ENCODE measurements around the gene AGBL4.

The AGBL4 gene

GRCh38 chr1:48718116-48718630 lies 1305.6 kb downstream of the AGBL4 start (continued):
- TF ChIP-seq ZNF148 (tag by site-specific recombination; IDR thresholded peaks at IDR 0.05; ENCODE audit: borderline replicate concordance) (no peak), ZNF791 (tag by site-specific recombination; IDR thresholded peaks at IDR 0.05) (no peak), ZNF138 (tag by site-specific recombination; IDR thresholded peaks at IDR 0.05; ENCODE audit: borderline replicate concordance) (no peak)

GRCh38 chr1:48717082-48717481 lies 1306.7 kb downstream of the AGBL4 start:
- TF ChIP-seq ZNF664 (tag by site-specific recombination; IDR thresholded peaks at IDR 0.05) (no peak), ZNF18 (tag by site-specific recombination; IDR thresholded peaks at IDR 0.05) (no peak), PBX3 (CRISPR knock-in tag; IDR thresholded peaks at IDR 0.05) (no peak), ZNF654 (tag by site-specific recombination; IDR thresholded peaks at IDR 0.05; ENCODE audit: low read depth) (no peak), GLI2 (tag by site-specific recombination; IDR thresholded peaks at IDR 0.05; ENCODE audit: borderline replicate concordance, low read depth) (no peak), ZNF26 (tag by site-specific recombination; IDR thresholded peaks at IDR 0.05) (no peak), AEBP2 (tag by site-specific recombination; IDR thresholded peaks at IDR 0.05; ENCODE audit: borderline replicate concordance) (no peak), ZNF416 (tag by site-specific recombination; IDR thresholded peaks at IDR 0.05) (no peak)
- Histone ChIP-seq H3K36me3 (ENCODE audit: control insufficient read depth in 2 of 2, insufficient read depth in 1 of 2, low read length in 2 of 2) (no peaks in the 10 kb centered on the region), H3K4me1 (ENCODE audit: control insufficient read depth, insufficient read depth, low read length) (no peaks in the 10 kb centered on the region), H3K27ac (ENCODE audit: extremely low read depth, low read depth, low read length) (no peak overlapping the region), H3K9me3 (ENCODE audit: control insufficient read depth, insufficient read depth, low read depth, low read length) (no peaks in the 10 kb centered on the region), H3K4me3 (ENCODE audit: low read depth, low read length) (no peak overlapping the region)
- ChIA-PET CTCF (no interaction called here), POLR2A (no interaction called here)

- Histone ChIP-seq H3K27ac (ENCODE audit: extremely low read depth, low read depth, low read length) (no peak overlapping the region), H3K9me3 (ENCODE audit: control insufficient read depth, insufficient read depth, low read depth, low read length) (no peaks in the 10 kb centered on the region), H3K4me3 (ENCODE audit: low read depth, low read length) (no peak overlapping the region), H3K4me1 (ENCODE audit: control insufficient read depth, insufficient read depth, low read length) (no peaks in the 10 kb centered on the region), H3K36me3 (ENCODE audit: control insufficient read depth in 2 of 2, insufficient read depth in 1 of 2, low read length in 2 of 2) (no peaks in the 10 kb centered on the region)
- ChIA-PET POLR2A (no interaction called here), CTCF (interaction anchor here (0.6 to 1.9 kb wide), 2 partner anchors 19 to 35 kb away, joined by 4 to 5 read pairs; no protein-coding TSS in a partner anchor)
- TF ChIP-seq ZNF394 (tag by site-specific recombination; IDR thresholded peaks at IDR 0.05; ENCODE audit: borderline replicate concordance), result no peak
Observed at GRCh38 chr1:48715921-48716320, 1307.8 kb downstream of the AGBL4 start.

All from HEK293 (cell line).